ENCODE results near the gene METTL17.
"Not testable (repeated sequence)": the region's sequence is repeated elsewhere in the genome, so short reads cannot be mapped to it uniquely, and the experiment has no call there.

METTL17 gene, protein sequence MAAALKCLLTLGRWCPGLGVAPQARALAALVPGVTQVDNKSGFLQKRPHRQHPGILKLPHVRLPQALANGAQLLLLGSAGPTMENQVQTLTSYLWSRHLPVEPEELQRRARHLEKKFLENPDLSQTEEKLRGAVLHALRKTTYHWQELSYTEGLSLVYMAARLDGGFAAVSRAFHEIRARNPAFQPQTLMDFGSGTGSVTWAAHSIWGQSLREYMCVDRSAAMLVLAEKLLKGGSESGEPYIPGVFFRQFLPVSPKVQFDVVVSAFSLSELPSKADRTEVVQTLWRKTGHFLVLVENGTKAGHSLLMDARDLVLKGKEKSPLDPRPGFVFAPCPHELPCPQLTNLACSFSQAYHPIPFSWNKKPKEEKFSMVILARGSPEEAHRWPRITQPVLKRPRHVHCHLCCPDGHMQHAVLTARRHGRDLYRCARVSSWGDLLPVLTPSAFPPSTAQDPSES

DNA sequence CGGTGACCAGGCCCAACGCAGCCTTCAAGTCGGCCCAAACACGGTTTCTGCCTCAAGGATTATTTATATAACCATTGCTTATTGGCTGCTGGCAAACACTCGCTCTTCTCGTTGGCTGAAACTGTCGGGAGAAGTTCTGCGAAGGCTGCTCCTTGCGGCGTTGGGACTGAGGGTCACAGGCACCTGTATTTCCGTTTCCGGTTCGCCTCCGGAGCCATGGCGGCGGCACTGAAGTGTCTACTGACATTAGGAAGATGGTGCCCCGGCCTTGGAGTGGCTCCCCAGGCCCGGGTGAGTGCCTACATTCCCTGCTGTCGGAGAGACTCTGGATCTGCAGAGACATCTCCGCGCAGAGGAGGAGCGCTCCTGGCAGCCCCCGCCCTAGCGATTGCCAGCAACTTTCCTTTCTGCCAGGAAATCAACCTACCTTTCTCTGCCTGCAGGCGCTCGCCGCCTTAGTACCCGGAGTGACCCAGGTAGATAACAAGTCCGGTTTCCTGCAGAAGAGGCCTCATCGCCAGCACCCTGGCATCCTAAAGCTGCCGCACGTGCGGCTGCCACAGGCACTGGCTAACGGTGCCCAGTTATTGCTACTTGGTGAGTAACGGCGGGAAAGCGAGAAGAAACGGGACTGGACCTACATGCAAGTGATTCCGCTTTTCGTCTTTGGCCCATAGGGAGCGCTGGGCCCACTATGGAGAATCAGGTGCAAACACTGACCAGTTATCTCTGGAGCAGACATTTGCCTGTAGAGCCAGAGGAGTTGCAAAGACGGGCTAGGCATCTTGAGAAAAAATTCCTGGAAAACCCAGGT, at the start of gene METTL17:
Gene METTL17 (plus strand): TSS at position 194 of the 814 bp plus-strand sequence. CDS start 23 bp downstream, at position 217.
- DNase-seq, result peak; percentile 97

DNA sequence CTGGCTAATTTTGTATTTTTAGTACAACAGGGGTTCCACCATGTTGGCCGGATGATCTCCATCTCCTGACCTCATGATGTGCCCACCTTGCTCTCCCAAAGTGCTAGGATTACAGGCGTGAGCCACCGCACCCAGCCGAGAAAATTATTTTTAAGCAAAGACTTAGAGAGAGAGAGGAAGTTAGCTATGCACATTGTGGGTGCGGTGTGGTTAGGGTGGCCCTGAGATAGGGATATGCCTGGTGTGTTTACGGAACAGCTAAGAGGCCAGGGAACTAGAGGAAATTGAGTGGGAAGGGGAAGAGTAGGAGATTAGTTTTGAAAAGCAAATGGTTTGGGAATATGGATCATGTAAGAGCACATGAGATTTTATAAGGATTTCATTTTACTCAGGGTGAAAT, 44.6 kb upstream of the METTL17 start:
- not testable (repeated sequence) for DNase-seq

DNA sequence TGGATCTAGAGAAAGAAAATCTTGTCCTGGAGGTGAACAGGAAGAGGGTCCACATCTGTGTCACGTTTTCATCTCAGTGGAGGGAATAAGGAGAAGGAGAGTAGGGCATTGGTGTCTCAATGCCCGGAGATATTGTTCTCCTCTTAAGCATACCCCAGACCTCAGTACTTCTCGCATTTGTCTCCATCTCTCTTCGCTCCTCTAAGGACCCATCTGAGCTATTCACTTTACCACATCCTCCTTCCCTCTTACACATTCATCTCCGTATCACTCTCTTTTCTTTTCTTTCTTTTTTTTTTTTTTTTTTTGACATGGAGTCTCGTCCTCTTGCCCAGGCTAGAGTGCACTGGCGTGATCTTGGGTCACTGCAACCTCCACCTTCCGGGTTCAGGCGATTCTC, 43.1 kb upstream of the METTL17 start:
- DNase-seq, result not testable (repeated sequence)

DNA sequence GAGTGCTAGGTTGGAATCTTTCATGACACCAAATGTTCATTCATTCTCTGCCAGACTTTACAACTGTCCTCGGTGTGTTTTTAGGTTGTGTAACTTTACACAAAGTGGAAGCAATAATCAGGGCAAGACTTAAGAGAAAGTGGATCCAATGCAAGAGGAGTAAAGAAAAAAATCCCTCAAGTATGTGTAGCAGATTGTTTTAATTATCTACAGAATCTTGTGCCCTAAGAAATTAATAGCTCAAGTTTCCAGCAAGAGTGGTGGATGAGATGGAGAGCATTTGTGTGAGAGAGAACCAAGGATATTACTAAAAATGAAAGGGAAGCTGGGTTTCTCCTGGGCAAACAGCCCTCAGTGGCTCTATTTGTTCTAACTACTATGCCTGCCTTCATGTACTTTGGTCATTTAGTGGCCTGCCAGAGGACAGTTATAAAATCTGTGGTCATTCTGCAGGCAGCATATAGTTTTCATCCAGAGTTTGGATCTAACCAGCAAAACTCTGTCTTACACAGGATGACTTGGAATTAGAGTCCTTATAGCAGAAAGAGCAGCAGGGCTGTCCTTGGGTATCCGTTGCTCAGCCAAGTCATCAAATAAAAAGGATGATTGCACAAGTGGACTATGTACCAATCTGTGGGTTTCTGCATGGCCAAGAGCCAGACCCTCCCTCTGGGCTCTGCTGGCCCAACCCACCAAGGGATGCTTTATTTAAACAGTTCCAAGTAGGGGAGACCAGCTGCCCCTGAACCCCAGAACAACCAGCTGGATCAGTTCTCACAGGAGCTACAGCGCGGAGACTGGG, 34.8 kb upstream of the METTL17 start, which contains the start of gene RNASE2:
Gene RNASE2 (plus strand): TSS at position 752 of the 802 bp plus-strand sequence. CDS start 285 bp downstream, outside the sequence.
- DNase-seq, result not testable (repeated sequence)

DNA sequence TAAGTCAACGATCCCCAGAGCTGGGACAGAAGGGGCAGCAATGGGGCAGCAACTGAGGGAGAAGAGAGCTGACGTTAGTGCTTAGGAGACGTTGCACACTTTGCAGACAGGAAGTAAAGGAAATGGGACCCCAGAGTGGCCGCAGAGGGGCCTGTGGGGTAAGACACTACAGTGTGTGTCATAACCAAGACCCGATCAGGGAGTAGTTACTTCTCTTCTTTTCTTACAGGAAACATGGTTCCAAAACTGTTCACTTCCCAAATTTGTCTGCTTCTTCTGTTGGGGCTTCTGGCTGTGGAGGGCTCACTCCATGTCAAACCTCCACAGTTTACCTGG, 34.3 kb upstream of the METTL17 start:
- not testable (repeated sequence) for DNase-seq

DNA sequence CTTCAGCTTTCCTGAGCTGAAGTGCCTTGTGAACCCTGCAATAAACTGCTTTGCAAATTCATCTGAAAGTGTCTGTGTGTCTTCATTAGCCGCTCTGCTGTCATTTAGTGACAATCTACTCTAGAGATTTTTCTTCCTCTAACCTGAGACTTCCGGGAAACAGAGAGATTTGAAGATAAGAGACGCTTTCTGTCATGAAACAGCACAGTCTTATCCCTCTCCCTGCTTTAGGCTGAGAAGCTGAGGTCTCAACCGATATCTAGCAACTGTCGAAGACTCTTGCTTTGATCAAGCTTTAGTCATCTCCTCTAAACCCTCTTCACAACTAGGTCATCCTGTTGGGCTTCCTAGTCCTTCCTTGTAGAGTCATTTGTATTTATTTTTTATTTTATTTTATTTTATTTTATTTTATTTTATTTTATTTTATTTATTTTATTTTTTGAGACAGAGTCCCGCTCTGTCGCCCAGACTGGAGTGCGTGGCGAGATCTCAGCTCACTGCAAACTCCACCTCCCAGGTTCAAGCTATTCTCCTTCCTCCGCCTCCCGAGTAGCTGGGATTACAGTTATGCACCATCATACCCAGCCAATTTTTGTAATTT, 33.3 kb upstream of the METTL17 start:
- DNase-seq, result no peak

DNA sequence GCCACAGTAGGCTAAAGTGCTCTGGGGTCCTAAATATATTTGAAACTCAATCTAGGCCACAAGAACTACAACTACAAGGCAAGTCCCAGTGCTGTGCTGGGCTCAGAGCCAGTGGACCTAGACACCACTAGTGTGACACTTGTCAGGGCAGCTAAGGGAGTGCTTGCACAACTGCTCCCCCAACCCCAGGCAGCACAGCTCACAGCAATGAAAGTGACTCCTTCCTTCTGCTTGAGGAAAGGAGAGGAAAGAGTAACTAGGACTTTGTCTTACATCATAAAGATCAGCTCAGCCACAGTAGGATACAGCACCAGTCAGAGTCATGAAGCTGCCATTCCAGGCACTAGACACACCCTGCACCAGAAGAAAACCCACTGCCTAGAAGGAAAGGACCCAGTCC, 30.8 kb upstream of the METTL17 start:
- not testable (repeated sequence) for DNase-seq

DNA sequence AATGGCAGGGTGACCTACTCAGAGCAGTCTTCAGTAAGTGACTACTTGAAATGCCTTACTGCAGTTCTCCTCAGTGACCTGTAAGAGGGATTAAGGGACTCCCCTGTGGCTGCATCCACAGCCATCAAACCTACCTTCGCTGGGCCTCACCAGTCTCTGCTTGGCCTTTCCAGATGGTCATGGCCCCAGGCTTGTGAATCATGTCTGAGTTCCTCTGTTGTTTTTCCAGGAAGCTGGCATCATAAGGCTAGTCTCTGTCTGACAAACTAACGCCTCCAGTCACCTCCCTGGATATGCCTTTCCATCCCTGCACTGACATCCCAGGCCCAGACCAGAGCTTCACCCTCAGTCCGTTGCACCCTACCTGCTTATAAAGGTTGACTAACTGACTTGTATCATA, 20.4 kb upstream of the METTL17 start:
- peak; percentile 3 for DNase-seq

DNA sequence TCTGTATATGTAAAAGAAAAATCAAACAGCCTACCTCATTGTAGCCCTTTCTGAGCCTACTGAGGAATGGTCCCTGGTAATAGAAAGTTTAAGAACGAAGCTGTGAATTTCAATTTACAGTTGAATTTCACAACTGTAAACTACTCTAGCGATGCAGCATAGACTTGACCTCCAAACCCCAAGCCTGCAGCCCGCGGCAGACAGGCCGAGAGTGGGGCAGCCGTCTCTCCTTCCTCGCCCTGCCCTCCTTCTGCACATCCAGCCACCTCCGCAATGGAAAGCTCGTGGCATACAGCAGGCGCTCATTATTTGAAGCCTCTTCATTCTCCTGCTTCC, 19.2 kb upstream of the METTL17 start:
- DNase-seq, result no peak

DNA sequence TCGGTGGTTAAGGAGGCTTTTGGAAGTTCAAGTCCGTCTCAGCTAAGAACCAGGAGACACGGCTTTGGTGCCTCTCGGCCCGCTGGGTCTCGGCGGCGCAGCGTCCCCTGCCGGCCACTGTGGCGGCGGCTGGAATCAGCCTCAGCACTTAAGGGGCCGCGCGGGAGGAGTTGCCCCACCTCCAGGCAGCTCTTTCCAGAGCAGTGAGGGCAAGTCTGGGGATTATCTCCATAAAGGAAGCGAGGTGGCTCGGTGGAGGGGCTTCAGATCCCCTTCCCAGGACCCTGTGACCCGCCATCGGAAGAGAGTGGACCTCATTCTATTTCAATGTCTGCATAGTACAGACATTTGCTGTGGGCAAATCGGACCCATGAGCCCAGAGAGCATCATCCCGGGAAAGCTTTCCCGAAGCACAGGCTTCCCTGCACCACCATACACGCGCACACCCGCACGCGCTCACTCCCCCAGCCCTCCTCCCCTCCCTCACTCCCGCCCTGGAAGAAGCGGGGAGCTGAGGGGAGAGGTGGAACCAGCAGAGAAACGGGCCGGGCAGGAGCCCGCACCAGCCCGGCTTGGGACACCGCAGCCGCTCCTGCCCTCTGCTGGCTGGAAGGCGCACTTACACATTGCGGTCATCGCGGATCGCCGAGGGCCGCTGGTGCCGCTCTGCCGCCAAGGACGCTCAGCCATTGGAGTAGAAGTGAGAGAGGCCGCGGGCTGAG, 18.6 kb upstream of the METTL17 start:
- peak; percentile 84 for DNase-seq

DNA sequence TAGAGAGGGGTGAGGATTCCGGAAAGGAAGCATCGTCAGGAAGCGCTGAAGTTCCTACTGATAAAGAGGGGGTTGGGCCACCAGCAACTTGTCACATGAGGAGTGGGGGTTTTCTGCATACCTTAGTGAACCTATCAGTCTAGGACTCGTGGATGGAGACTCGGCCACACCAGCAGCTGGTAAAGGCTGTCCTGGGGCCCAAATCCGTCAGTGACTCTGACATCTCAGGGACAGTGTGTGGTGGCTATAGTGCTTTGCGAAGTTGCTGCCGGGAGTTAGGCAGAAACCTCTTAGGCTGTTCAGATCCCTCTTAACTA, 18.1 kb upstream of the METTL17 start:
- DNase-seq, result no peak

DNA sequence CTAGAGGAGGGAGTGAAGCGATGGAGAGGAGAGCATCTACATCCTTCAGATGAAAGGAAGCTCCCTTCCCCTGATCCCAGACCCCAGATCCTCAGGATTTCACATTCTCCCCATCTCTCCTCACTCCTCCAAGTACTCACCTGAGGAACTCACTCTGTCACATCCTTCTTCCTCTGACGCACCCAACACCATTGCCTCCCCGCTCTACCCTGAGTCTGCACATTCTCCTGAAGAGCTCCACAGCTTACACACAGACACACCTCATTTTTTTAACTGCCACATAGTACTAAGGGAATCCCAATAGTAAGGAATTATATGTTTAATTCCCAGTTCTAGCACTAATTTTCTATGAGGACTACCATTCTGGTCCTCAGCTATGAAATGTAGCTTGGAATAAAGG, 16.3 kb upstream of the METTL17 start:
- no peak for DNase-seq

DNA sequence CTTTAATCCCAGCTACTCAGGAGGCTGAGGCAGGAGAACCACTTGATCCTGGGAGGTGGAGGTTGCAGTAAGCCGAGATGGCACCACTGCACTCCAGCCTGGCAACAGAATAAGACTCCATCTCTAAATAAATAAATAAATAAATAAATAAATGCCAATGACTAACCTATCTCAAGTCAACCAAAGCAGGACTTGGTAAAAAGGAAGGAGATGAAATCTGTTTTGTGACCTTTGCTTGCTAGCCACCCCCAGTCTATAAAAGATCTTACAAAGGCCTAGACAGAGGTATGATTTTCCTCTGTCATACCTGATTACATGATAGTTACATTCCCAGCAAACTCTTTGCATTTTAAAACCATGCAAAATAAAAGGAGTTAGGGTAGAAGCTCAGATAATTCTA, 13.5 kb upstream of the METTL17 start:
- no peak for DNase-seq

DNA sequence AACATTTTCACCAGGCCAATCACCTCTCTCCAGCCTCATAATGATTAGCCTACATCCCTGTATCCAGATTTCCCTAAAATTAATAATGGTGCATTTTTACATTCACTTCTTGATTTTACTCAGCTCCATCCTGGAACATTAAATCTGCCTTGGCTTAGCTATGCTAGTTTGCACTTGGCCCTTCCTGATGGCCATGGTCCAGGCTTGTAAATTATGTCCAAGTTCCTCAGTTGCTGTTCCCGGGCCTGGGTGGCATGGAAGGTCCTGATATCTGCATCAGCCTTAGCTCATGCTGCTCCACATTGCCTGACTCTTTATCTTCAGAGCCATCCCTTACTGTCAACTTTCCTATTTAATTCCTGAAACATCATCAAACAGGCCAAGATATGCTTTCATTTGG, 11.1 kb upstream of the METTL17 start:
- DNase-seq, result no peak

DNA sequence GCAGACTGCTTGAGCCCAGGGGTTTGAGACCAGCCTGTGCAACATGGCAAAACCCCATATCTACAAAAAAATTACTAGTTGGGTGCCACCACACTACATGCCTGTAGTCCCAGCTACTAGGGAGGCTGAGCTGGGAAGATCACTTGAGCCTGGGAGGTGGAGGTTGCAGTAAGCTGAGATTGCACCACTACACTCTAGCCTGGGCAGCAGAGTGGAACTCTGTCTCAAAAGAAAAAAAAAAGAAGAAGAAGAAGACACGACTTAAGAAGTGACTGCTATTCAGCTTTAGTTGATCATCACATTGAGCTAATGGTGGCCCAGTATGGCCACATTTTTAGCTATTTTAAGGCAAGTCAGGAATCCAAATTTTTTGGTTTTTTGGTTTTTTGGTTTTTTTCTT, 8.9 kb upstream of the METTL17 start:
- no peak for DNase-seq

DNA sequence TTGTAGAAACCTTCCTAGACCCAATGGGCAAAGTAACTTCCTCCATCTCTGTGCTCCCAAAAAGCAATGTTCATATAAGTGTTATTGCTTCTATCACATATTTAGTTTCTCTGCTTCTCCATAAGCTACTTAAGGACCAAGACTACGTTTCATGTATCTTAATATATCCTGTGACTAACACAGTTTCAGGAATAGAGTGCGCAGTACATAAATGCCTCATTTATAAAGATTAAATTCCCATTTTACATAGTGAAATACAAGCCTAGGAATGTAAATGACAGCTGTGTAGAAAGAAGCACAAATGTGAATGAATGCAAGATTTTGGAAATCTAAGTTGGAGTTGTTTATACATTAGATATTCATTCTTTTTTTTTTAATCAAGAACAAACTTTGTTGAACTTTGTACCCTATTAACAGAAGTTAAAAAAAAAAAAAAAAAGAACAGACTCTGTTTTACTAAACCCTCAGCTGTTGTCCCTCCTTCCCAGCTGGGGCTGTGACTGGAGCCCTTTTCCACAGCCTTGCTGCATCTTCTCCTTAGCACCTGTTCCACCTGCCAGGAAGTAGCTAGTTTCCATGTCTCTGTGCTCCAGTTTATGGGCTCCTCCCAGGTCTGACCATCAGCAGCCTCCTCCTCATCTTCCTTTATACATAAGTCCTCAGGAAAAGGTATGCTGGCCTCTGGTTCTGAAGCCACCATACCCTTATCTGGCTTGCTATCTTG, 7.0 kb upstream of the METTL17 start:
- no peak for DNase-seq

DNA sequence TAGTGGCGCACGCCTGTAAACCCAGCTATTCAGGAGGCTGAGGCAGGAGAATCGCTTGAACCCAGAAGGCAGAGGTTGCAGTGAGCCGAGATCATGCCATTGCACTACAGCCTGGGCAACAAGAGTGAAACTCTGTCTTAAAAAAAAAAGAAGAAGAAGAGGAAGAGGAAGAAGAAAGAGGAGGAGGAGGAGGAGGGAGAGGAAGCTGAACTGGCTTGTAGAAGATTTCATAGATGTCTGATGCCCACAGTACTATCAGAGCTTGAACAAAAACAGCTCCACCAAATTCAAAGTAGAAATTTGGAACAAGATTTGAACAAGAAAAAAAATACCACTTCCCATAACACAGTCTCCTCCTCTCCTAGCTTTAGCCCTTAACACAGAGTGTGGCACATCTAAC, 4.1 kb upstream of the METTL17 start:
- not testable (repeated sequence) for DNase-seq

DNA sequence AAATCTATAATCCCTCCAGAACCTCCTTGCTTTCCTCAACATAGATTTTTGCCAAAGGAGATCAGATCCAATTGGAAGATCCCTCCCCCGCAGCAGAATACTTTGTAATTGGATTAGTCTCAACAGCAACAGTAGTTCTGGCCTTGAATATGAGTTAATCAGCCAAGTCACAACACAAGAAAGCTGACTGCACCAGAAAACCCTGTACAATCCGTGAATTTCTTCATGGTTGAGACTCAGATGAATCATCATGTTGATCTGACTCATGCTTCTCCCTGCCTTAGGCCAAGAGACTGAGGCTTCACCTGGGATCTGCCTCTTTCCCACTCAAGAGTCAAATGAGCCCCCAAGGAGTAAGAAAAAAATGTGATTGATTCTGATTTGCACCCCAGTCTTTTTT, 3.0 kb upstream of the METTL17 start:
- DNase-seq, result no peak

DNA sequence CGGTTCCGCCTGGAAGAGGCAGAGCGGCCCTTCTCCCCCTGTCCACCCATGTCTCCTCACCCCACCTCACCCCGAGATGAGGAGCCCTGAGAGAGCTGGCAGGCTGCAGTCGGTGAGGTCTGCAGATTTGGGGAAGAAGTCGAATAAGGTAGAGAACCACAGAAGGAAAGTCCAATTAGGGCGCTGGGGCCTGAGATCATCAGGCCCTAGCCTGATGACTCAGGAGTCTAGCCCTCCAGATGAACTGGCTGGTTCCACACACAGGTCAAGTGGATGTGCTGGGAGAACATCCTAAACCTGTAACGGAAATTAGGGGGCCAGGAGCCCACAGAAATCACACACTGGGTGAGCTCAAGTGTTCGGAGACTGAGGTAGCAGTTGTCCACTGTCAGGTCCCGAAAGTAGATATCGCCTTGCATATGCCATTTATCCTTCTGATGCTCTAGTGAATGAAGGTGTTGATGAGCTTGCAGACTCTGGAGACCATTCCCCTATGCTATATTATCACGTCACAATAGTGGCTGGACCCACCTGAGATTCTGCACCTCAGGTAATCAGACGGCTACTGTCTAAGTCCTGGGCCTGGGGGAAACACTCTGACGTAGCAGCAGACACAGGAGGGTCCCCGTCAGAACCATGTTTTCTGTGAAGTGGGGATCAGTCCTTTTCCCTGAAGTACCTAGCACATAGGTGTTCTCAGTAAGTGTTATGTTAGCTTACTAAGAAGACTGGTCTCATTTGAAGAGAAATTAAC, 886 bp upstream of the METTL17 start:
- no peak for DNase-seq

DNA sequence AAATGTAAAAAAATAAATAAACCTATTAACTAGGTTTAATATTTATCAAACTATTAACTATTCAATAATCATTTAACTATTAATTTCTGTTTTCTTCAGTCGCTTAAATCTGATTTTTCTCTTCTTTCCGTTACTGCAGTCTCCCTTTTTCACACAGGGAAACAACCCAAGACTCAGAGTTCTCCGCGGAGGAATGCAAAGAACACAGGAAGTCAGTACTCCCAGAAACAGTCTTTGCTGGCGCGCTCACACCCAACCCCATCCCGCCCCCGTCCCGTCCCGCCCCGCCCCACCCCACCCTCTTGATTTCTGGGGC, 351 bp upstream of the METTL17 start:
- DNase-seq, result no peak

DNA sequence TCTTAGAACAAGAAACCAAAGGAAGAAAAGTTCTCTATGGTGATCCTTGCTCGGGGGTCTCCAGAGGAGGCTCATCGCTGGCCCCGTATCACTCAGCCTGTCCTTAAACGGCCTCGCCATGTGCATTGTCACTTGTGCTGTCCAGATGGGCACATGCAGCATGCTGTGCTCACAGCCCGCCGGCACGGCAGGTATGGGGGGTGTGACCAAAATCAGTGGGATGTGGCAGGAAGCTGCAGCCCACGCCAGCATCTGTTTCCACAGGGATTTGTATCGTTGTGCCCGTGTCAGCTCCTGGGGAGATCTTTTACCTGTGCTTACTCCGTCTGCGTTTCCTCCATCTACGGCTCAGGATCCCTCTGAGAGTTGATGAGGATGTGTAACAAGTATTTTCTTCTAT, 6.7 kb downstream of the METTL17 start:
- no peak for DNase-seq

Measured in NCI-H69 (cell line).